CD1c-positive myeloid dendritic cell (primary cell): ENCODE results near the gene RAB31.

Experiments
- DNase-seq: peaks from one replicate; pipeline ENCODE4 v3.0.0-alpha.2; 2016; ENCODE audit errors: extremely low spot score

RAB31 gene

GRCh38 chr18:9712611-9713010 lies 4.5 kb downstream of the RAB31 start:
- DNase-seq, result peak; percentile 93

GRCh38 chr18:9714266-9715087 lies 6.4 kb downstream of the RAB31 start:
- DNase-seq, result no peak

- DNase-seq, result no peak
Observed at GRCh38 chr18:9715088-9715343, 6.9 kb downstream of the RAB31 start.

- DNase-seq, result peak; percentile 86
Observed at GRCh38 chr18:9715978-9716774, 8.1 kb downstream of the RAB31 start.

- peak; percentile 73 for DNase-seq
Observed at GRCh38 chr18:9716780-9717563, 8.9 kb downstream of the RAB31 start.

GRCh38 chr18:9719421-9719981 lies 11.4 kb downstream of the RAB31 start:
- no peak for DNase-seq

GRCh38 chr18:9720327-9720726 lies 12.2 kb downstream of the RAB31 start:
- no peak for DNase-seq

GRCh38 chr18:9721893-9722550 lies 13.9 kb downstream of the RAB31 start:
- no peak for DNase-seq

GRCh38 chr18:9722691-9723090 lies 14.6 kb downstream of the RAB31 start:
- no peak for DNase-seq

- no peak for DNase-seq
Observed at GRCh38 chr18:9724797-9725585, 16.9 kb downstream of the RAB31 start.

GRCh38 chr18:9726175-9726574 lies 18.1 kb downstream of the RAB31 start:
- DNase-seq, result no peak

- no peak for DNase-seq
Observed at GRCh38 chr18:9726936-9727335, 18.8 kb downstream of the RAB31 start.

GRCh38 chr18:9730786-9731185 lies 22.7 kb downstream of the RAB31 start:
- DNase-seq, result no peak

GRCh38 chr18:9731380-9731779 lies 23.3 kb downstream of the RAB31 start:
- no peak for DNase-seq

GRCh38 chr18:9732031-9732430 lies 23.9 kb downstream of the RAB31 start:
- DNase-seq, result no peak

GRCh38 chr18:9734189-9734588 lies 26.1 kb downstream of the RAB31 start:
- no peak for DNase-seq

GRCh38 chr18:9735238-9735637 lies 27.1 kb downstream of the RAB31 start:
- DNase-seq, result peak; percentile 53

- DNase-seq, result no peak
Observed at GRCh38 chr18:9735879-9736278, 27.8 kb downstream of the RAB31 start.

GRCh38 chr18:9736286-9736835 lies 28.3 kb downstream of the RAB31 start:
- DNase-seq, result no peak

GRCh38 chr18:9737006-9737405 lies 28.9 kb downstream of the RAB31 start:
- no peak for DNase-seq
